ENCODE measurements around the gene SV2B. TPM values are rescaled to one million over a fixed set of nuclear protein-coding genes. Genes with fewer than 3 reads are reported as not detected.

The SV2B gene
- total and polyA plus RNA-seq, 2 donors from 2014 or later, result 0.17 to 3.9 TPM

DNA sequence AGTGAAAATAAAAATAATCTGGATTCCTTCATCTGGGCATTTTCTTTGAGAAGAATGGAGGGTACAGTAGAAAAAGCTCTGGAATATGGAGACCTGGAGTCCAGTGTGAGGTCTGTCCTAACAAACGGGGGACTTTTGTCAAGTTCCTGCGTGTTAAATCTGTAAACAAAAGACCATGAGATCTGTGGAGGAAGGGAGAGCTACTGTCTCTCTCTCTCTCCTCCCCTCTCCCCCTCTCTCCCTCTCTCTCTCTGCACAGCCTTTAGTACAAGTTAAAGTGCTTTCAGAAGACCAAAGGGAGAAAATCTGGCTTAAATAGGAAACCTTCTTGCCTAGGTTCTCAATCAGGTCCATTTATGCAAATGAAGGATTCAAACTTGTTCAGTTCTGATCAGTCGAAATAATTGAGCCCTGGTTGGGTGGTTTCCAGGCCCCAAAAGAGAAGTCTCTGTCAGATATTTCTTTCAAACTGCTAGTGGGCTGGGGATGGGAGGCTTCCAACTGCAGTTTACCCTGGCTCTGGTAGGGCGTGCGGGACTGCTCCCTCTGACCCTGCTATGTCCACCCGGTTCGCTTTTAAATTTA lies 103.7 kb downstream of the SV2B start:
- H3K4me3 ChIP-seq (ENCODE audit: low read length in 3 of 3), result no peak overlapping the region
- FAIRE-seq (no peak), DNase-seq (no peak)
- H3K9me3 ChIP-seq (ENCODE audit: control insufficient read depth in 2 of 3, insufficient read depth in 1 of 3, low read length in 3 of 3), result no peaks in the 10 kb centered on the region
- H3K27ac ChIP-seq (ENCODE audit: low read depth in 2 of 2, low read length in 2 of 2), result no peak overlapping the region
- intact Hi-C loops (cut with DNase I), result no loop called here
- no peaks in the 10 kb centered on the region for H3K36me3 ChIP-seq (ENCODE audit: control insufficient read depth in 2 of 3, insufficient read depth in 3 of 3, low read length in 3 of 3)
- TF ChIP-seq, protein P1, sequence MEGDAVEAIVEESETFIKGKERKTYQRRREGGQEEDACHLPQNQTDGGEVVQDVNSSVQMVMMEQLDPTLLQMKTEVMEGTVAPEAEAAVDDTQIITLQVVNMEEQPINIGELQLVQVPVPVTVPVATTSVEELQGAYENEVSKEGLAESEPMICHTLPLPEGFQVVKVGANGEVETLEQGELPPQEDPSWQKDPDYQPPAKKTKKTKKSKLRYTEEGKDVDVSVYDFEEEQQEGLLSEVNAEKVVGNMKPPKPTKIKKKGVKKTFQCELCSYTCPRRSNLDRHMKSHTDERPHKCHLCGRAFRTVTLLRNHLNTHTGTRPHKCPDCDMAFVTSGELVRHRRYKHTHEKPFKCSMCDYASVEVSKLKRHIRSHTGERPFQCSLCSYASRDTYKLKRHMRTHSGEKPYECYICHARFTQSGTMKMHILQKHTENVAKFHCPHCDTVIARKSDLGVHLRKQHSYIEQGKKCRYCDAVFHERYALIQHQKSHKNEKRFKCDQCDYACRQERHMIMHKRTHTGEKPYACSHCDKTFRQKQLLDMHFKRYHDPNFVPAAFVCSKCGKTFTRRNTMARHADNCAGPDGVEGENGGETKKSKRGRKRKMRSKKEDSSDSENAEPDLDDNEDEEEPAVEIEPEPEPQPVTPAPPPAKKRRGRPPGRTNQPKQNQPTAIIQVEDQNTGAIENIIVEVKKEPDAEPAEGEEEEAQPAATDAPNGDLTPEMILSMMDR (IDR thresholded peaks at IDR 0.05; ENCODE audit: borderline replicate concordance, extremely low read depth, insufficient read depth), result no peak
- H3K9ac ChIP-seq (ENCODE audit: low read length in 3 of 3), result no peak overlapping the region
- no peaks in the 10 kb centered on the region for H3K27me3 ChIP-seq (ENCODE audit: control insufficient read depth, insufficient read depth, low read length)
- no peaks in the 10 kb centered on the region for H3K4me1 ChIP-seq (ENCODE audit: control insufficient read depth in 2 of 3, insufficient read depth in 2 of 3, low read depth in 1 of 3, low read length in 3 of 3)

DNA sequence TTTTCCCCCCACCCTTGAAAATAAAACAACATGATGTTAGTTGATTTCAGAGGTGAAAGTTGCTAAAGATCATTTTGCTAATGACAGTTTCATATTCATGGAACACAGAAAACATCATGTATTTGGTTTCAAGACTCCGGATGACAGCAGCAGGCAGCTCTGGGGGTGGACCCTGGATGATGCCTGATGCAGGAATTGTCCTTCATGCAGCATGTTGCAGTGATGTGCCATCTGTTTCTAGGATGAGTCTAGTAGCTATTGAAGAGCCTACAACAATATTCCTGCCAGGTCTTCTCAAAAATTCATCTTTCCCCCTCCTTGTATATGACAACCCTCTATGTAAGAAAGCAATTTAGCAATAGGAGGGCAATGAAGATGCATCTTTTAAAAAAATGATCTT lies 108.3 kb downstream of the SV2B start:
- H3K27me3 ChIP-seq (ENCODE audit: control insufficient read depth, insufficient read depth, low read length), result no peaks in the 10 kb centered on the region
- no peaks in the 10 kb centered on the region for H3K4me1 ChIP-seq (ENCODE audit: control insufficient read depth in 2 of 3, insufficient read depth in 2 of 3, low read depth in 1 of 3, low read length in 3 of 3)
- H3K36me3 ChIP-seq (ENCODE audit: control insufficient read depth in 2 of 3, insufficient read depth in 3 of 3, low read length in 3 of 3), result no peaks in the 10 kb centered on the region
- no peak overlapping the region for H3K27ac ChIP-seq (ENCODE audit: low read depth in 2 of 2, low read length in 2 of 2)
- DNase-seq (no peak), FAIRE-seq (no peak)
- no peak overlapping the region for H3K9ac ChIP-seq (ENCODE audit: low read length in 3 of 3)
- intact Hi-C loops (cut with DNase I), result no loop called here
- TF ChIP-seq, protein P1 (IDR thresholded peaks at IDR 0.05; ENCODE audit: borderline replicate concordance, extremely low read depth, insufficient read depth), result no peak
- H3K4me3 ChIP-seq (ENCODE audit: low read length in 3 of 3), result no peak overlapping the region
- H3K9me3 ChIP-seq (ENCODE audit: control insufficient read depth in 2 of 3, insufficient read depth in 1 of 3, low read length in 3 of 3), result no peaks in the 10 kb centered on the region

GRCh38 chr15:91209318-91209717 lies 109.3 kb downstream of the SV2B start:
- TF ChIP-seq, protein P1 (IDR thresholded peaks at IDR 0.05; ENCODE audit: borderline replicate concordance, extremely low read depth, insufficient read depth), result no peak
- no peaks in the 10 kb centered on the region for H3K4me1 ChIP-seq (ENCODE audit: control insufficient read depth in 2 of 3, insufficient read depth in 2 of 3, low read depth in 1 of 3, low read length in 3 of 3)
- no peak overlapping the region for H3K9ac ChIP-seq (ENCODE audit: low read length in 3 of 3)
- no peak overlapping the region for H3K4me3 ChIP-seq (ENCODE audit: low read length in 3 of 3)
- H3K27me3 ChIP-seq (ENCODE audit: control insufficient read depth, insufficient read depth, low read length), result no peaks in the 10 kb centered on the region
- DNase-seq (no peak), FAIRE-seq (no peak)
- H3K27ac ChIP-seq (ENCODE audit: low read depth in 2 of 2, low read length in 2 of 2), result no peak overlapping the region
- peaks cover 0 to 3% (median 0%) of the 10 kb centered on the region in 3 donors for H3K9me3 ChIP-seq (ENCODE audit: control insufficient read depth in 2 of 3, insufficient read depth in 1 of 3, low read length in 3 of 3)
- H3K36me3 ChIP-seq (ENCODE audit: control insufficient read depth in 2 of 3, insufficient read depth in 3 of 3, low read length in 3 of 3), result no peaks in the 10 kb centered on the region
- intact Hi-C loops (cut with DNase I), result no loop called here

- intact Hi-C loops (cut with DNase I), result no loop called here
Observed at GRCh38 chr15:91209726-91210125, 109.7 kb downstream of the SV2B start.

More at GRCh38 chr15:91209726-91210125, 109.7 kb downstream of the SV2B start:
- no peak for FAIRE-seq
- no peaks in the 10 kb centered on the region for H3K36me3 ChIP-seq (ENCODE audit: control insufficient read depth in 2 of 3, insufficient read depth in 3 of 3, low read length in 3 of 3)
- H3K27me3 ChIP-seq (ENCODE audit: control insufficient read depth, insufficient read depth, low read length), result no peaks in the 10 kb centered on the region
- TF ChIP-seq, protein P1 (IDR thresholded peaks at IDR 0.05; ENCODE audit: borderline replicate concordance, extremely low read depth, insufficient read depth), result no peak
- no peak overlapping the region for H3K27ac ChIP-seq (ENCODE audit: low read depth in 2 of 2, low read length in 2 of 2)
- H3K4me3 ChIP-seq (ENCODE audit: low read length in 3 of 3), result no peak overlapping the region
- H3K9me3 ChIP-seq (ENCODE audit: control insufficient read depth in 2 of 3, insufficient read depth in 1 of 3, low read length in 3 of 3), result peaks cover 0 to 3% (median 0%) of the 10 kb centered on the region in 3 donors
- no peak for DNase-seq
- H3K9ac ChIP-seq (ENCODE audit: low read length in 3 of 3), result no peak overlapping the region
- no peaks in the 10 kb centered on the region for H3K4me1 ChIP-seq (ENCODE audit: control insufficient read depth in 2 of 3, insufficient read depth in 2 of 3, low read depth in 1 of 3, low read length in 3 of 3)
